ENCODE results near the gene IFT27. TPM values are rescaled to one million over a fixed set of nuclear protein-coding genes. Genes with fewer than 3 reads are reported as not detected.

Gene IFT27
- polyA plus RNA-seq, 1 donor from 2014 or later = 111 TPM

GRCh38 chr22:36797374-36797773, 21.5 kb upstream of the IFT27 start:
- Histone ChIP-seq H3K27ac (ENCODE audit: low read length) (no peak overlapping the region), H3K4me3 (ENCODE audit: low read length) (no peak overlapping the region), H3K79me2 (replicated peaks; ENCODE audit: insufficient read depth, low read length) (no peaks in the 10 kb centered on the region), H3K36me3 (ENCODE audit: insufficient read depth, low read length) (no peaks in the 10 kb centered on the region), H3K9me3 (ENCODE audit: low read length) (no peaks in the 10 kb centered on the region), H3K9ac (ENCODE audit: low read length) (no peak overlapping the region), H3K27me3 (ENCODE audit: insufficient read depth, low read depth, low read length) (no peaks in the 10 kb centered on the region), H4K20me1 (ENCODE audit: insufficient read depth) (no peaks in the 10 kb centered on the region), H3K4me2 (ENCODE audit: low read length) (no peak overlapping the region), H2AFZ (ENCODE audit: low read depth, low read length) (no peak overlapping the region), H3K9me2 (ENCODE audit: insufficient read depth, low read length) (no peaks in the 10 kb centered on the region), H3F3A (ENCODE audit: insufficient read depth, low read length, poor library complexity, severe bottlenecking) (no peaks in the 10 kb centered on the region)
- TF ChIP-seq EP300 (conservative IDR thresholded peaks at IDR 0.05; ENCODE audit: poor library complexity, severe bottlenecking) (no peak), POLR2AphosphoS5 (IDR thresholded peaks at IDR 0.05) (no peak), CTCF (IDR thresholded peaks at IDR 0.05; ENCODE audit: poor library complexity, severe bottlenecking) (no peak), RAD21 (conservative IDR thresholded peaks at IDR 0.05) (no peak), REST (IDR thresholded peaks at IDR 0.05; ENCODE audit: borderline replicate concordance) (no peak), SMC3 (conservative IDR thresholded peaks at IDR 0.05; ENCODE audit: poor library complexity) (no peak), EZH2 (IDR thresholded peaks at IDR 0.05; ENCODE audit: borderline replicate concordance, insufficient read depth, low read length, poor library complexity, severe bottlenecking) (no peak), MXI1 (conservative IDR thresholded peaks at IDR 0.05; ENCODE audit: poor library complexity, severe bottlenecking) (no peak), TAF1 (IDR thresholded peaks at IDR 0.05; ENCODE audit: low read depth) (no peak)

DNA sequence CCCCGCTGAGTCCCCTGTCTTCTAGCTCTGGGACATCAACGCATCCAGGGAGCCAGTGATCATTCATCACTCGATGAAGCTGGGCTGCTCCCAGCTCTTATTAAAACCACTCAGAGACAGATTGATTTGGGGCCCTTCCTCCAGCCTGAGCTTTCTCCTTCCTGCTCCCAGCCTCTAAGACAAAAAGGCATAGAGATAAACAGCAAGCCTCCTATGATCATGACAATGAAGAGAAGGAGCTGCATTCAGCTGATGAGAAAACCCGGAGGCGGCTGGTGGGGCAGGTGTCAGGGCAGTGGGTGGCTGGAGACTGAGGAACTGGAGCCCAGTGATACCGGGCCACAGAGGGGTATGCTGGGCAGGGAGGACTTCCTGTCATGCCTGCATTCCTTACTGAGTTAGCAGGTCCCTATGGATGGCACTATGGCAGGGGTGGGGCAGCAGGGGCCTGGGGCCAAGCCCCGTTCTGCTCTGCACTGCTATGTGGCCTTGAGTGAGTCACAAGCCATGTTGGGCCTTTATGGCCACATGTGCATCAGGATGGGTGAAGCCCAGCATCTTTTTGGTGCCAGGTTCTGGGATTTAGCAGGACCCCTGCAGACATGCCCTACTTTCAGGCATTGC, 20.7 kb upstream of the IFT27 start:
- Histone ChIP-seq H3K4me2 (ENCODE audit: low read length) (no peak overlapping the region), H3F3A (ENCODE audit: insufficient read depth, low read length, poor library complexity, severe bottlenecking) (no peaks in the 10 kb centered on the region), H3K4me3 (ENCODE audit: low read length) (no peak overlapping the region), H3K27ac (ENCODE audit: low read length) (no peak overlapping the region), H3K79me2 (replicated peaks; ENCODE audit: insufficient read depth, low read length) (no peaks in the 10 kb centered on the region), H3K9me3 (ENCODE audit: low read length) (no peaks in the 10 kb centered on the region), H4K20me1 (ENCODE audit: insufficient read depth) (no peaks in the 10 kb centered on the region), H3K27me3 (ENCODE audit: insufficient read depth, low read depth, low read length) (no peaks in the 10 kb centered on the region), H2AFZ (ENCODE audit: low read depth, low read length) (no peak overlapping the region), H3K9ac (ENCODE audit: low read length) (no peak overlapping the region), H3K9me2 (ENCODE audit: insufficient read depth, low read length) (no peaks in the 10 kb centered on the region), H3K36me3 (ENCODE audit: insufficient read depth, low read length) (no peaks in the 10 kb centered on the region)
- no peak for TF ChIP-seq TAF1 (IDR thresholded peaks at IDR 0.05; ENCODE audit: low read depth)
- no peak for TF ChIP-seq RAD21 (conservative IDR thresholded peaks at IDR 0.05)
- TF ChIP-seq EP300 (conservative IDR thresholded peaks at IDR 0.05; ENCODE audit: poor library complexity, severe bottlenecking) = no peak
- no peak for TF ChIP-seq EZH2 (IDR thresholded peaks at IDR 0.05; ENCODE audit: borderline replicate concordance, insufficient read depth, low read length, poor library complexity, severe bottlenecking)
- no peak for TF ChIP-seq SMC3 (conservative IDR thresholded peaks at IDR 0.05; ENCODE audit: poor library complexity)
- TF ChIP-seq CTCF (IDR thresholded peaks at IDR 0.05; ENCODE audit: poor library complexity, severe bottlenecking) = no peak
- no peak for TF ChIP-seq POLR2AphosphoS5 (IDR thresholded peaks at IDR 0.05)
